Lower lobe of right lung (tissue), 2 donors: ENCODE measurements around the gene ACAD8. TPM values are rescaled to one million over a fixed set of nuclear protein-coding genes. Genes with fewer than 3 reads are reported as not detected.
A peak's percentile ranks its signal among the peaks of the same experiment; 100 is the strongest.
"Not testable (repeated sequence)": the region's sequence is repeated elsewhere in the genome, so short reads cannot be mapped to it uniquely, and the experiment has no call there.

Source experiments
- ATAC-seq, 2 donors: fragments of 200-7000 bp; cut with Tn5 transposase; one replicate each; pipeline ENCODE4 v1.9.1; 2020 to 2022; ENCODE audit warnings: mild to moderate bottlenecking in 2 of 2, moderate library complexity in 2 of 2
- DNase-seq: peaks from one replicate; pipeline ENCODE4 v3.0.0-alpha.2; 2020
- H3K27ac ChIP-seq: fragments of 200-600 bp; one replicate; pipeline ENCODE4 v1.8.0; 2022
- H3K27me3 ChIP-seq: fragments of 200-600 bp; one replicate; pipeline ENCODE4 v1.8.0; 2022; ENCODE audit warnings: low read depth
- H3K36me3 ChIP-seq: fragments of 200-600 bp; one replicate; pipeline ENCODE4 v1.8.0; 2022; ENCODE audit warnings: mild to moderate bottlenecking
- H3K4me1 ChIP-seq: fragments of 200-600 bp; one replicate; pipeline ENCODE4 v1.8.0; 2022
- H3K4me3 ChIP-seq: fragments of 200-600 bp; one replicate; pipeline ENCODE4 v1.8.0; 2022; ENCODE audit warnings: mild to moderate bottlenecking
- H3K9me3 ChIP-seq: fragments of 200-600 bp; one replicate; pipeline ENCODE4 v1.8.0; 2022
- intact Hi-C: fragments of 100-400 bp; cut with DNase I; formaldehyde crosslinking; loops from one replicate; pipeline ENCODE4 v1.11.0; 2022
- total RNA-seq: library from RNA; stranded (reverse); fragmentation: NEBNext Ultra II Directional; extraction: Animal tissue kit (Norgen Biotek cat#: 25700); gene quantifications from one replicate; pipeline ENCODE4 v1.2.1, GENCODE V29; 2021
- TF ChIP-seq, protein P1 (sequence below): fragments of 200-600 bp; IDR thresholded peaks from one replicate; pipeline ENCODE4 v1.8.0; 2022; ENCODE audit warnings: antibody characterized with exemption, mild to moderate bottlenecking
- donor health status: DM: no; HTN: yes; CAD: no; lungs with severe emphysema.

Gene ACAD8
- total RNA-seq, 1 donor from 2014 or later: 33.9 TPM

DNA sequence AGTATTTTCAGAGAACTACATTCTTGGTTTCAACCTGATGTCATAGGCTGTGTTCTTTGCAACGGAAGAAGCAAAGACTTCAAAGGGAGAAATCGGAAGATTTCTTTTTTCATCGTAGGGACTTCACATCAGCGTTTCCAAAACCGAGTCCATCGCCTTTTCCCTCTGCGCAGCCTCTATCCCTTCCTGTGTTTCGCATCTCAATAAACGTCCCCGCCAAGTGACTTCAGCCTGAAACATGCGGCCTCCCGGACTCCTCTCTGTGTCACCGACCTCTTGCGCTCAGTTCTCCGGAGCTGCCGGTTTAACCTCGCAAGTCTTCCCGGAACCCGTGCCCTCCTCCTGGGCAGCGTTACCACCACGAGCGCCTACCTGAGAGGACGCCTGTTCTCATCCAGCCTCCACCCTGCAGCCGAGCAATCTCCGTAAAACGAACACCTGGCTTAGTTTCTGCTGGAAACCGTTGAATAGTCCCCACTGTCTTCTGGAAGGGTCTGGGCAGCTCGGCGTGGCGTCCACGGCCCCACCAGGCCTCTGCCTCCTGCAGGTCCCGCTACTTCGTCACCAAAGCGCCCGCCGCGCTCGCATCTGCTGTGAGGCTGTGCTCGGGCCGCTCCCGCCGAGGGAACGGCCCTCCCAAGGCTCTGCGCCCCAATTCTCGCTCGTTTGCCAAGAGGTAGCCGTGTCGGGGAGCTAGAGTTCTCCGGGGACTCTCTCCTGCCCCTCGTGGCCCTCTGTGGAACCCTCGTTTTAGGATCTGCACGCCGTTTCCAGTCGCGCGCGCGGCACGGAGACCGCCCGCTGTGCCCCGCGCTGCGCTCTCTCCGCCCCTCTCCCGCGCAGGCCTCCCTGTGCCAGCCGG is 22.4 kb downstream of the ACAD8 start, which contains the start of gene GLB1L3:
Gene GLB1L3 (plus strand): TSS at position 846 of the 862 bp plus-strand sequence. CDS start 362 bp downstream, outside the sequence.
- Histone ChIP-seq H3K4me1 (peaks cover 22% of the 10 kb centered on the region), H3K27me3 (peaks cover 95% of the 10 kb centered on the region), H3K4me3 (peak within 1 kb of the TSS; percentile 47), H3K36me3 (no peaks in the 10 kb centered on the region), H3K27ac (no peak within 1 kb of the TSS), H3K9me3 (no peaks in the 10 kb centered on the region)
- intact Hi-C loops: no loop called here
- no peak for DNase-seq
- peak; percentile 83 for ATAC-seq
- TF ChIP-seq, protein P1, sequence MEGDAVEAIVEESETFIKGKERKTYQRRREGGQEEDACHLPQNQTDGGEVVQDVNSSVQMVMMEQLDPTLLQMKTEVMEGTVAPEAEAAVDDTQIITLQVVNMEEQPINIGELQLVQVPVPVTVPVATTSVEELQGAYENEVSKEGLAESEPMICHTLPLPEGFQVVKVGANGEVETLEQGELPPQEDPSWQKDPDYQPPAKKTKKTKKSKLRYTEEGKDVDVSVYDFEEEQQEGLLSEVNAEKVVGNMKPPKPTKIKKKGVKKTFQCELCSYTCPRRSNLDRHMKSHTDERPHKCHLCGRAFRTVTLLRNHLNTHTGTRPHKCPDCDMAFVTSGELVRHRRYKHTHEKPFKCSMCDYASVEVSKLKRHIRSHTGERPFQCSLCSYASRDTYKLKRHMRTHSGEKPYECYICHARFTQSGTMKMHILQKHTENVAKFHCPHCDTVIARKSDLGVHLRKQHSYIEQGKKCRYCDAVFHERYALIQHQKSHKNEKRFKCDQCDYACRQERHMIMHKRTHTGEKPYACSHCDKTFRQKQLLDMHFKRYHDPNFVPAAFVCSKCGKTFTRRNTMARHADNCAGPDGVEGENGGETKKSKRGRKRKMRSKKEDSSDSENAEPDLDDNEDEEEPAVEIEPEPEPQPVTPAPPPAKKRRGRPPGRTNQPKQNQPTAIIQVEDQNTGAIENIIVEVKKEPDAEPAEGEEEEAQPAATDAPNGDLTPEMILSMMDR: peak; percentile 37

DNA sequence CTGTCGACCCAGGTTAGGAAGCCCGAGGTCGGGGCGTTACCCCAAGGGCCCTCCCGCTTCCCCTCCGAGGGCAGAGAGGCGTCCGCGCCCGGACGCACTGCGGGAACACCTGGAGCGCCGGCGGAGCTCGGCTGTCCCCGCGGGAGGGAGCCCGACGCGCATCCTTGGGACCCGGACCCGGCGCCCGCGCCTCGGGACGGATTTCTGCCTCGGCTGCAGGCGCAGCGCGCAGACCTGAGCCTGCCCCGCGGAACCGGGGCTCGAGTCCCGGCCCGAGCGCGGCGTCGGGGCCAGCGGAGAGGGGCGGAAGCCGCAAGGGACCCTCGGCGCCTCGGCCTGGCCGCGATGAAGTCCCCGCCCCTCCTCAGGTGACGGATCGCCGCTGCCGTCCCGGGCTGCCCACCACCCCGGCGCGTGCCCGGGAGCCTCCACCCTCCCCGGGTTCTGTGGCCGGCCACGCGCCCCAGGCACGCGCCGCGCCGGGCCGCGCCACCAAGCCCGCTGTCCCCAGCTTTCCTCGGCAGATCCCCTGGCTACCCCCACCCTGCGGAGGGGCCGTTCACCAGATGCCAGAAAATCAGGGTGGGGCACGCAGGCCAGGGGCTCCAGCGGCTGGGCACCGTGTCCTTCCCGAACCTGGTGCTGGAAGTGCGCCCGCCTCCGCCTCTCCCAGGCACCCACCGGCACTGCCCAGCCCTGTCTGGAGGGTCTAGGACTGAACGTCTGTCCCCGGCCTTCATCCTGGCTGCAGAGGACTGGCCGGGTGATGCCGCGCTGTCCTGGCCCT is 23.2 kb downstream of the ACAD8 start:
- Histone ChIP-seq H3K36me3 (no peaks in the 10 kb centered on the region), H3K4me1 (peaks cover 22% of the 10 kb centered on the region), H3K9me3 (no peaks in the 10 kb centered on the region), H3K27me3 (peaks cover 91% of the 10 kb centered on the region), H3K27ac (no peak overlapping the region), H3K4me3 (peak overlapping the region; percentile 47)
- ATAC-seq (peak; percentile 15 to 60), DNase-seq (no peak)
- TF ChIP-seq, protein P1: no peak
- intact Hi-C loops: no loop called here

DNA sequence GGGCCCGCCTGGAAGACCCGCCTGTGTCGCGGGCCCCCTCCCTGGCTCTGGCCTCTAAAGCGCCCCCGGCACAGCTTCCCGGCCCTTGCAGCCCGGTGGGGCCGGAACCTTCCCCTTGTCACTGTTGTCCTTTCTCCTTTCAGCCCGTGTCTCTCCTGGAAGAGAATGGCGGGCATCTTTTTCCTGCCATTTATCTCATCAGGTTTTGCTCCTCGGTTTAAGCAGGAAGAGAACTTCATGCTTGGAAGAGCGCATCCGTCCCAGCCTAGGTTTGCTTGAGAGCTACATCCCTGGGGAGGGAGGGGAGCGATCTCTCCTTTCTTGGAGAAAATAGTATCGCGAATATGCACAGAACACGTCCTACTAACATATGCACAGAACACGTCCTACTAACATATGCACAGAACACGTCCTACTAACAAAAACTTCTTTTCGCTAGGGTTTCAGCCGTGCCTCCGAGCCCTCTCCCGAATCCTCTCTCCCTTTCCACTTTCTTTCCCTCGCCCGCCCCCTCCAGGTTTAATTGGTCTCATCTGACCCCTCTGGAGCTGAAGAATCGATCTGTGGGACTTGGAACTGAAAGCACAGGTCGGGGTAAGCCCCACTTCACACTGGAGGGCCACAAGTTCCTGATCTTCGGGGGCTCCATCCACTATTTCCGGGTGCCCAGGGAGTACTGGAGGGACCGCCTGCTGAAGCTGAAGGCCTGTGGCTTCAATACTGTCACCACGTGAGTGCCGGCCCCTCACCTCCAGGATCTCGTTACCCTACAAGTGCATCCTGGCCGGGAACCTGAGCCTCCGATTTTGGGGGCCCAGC is 24.0 kb downstream of the ACAD8 start:
- no peak overlapping the region for H3K27ac ChIP-seq
- peak overlapping the region; percentile 47 for H3K4me3 ChIP-seq
- H3K4me1 ChIP-seq: peaks cover 22% of the 10 kb centered on the region
- intact Hi-C loops: no loop called here
- no peaks in the 10 kb centered on the region for H3K36me3 ChIP-seq
- H3K9me3 ChIP-seq: no peaks in the 10 kb centered on the region
- TF ChIP-seq, protein P1: no peak
- peaks cover 83% of the 10 kb centered on the region for H3K27me3 ChIP-seq
- DNase-seq: no peak
- ATAC-seq: no peak

DNA sequence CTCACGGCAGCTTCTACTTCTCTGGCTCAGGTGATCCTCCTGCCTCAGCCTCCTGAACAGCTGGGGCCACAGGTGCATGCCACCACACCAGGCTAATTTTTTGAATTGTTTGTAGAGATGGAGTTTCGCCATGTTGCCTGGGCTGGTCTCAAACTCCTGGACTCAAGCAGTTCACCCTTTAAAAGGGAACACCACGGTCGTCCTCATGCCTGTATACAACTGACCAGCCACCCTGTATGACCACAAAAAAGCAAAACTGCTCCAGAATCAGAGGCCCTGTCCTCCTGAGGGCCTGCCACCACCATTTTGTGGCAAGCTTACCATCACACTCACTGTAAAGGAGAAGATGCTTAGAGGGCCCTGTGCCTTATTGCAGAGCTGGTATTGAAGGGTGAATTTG is 25.0 kb downstream of the ACAD8 start:
- Histone ChIP-seq H3K36me3 (no peaks in the 10 kb centered on the region), H3K27ac (no peak overlapping the region), H3K4me1 (peaks cover 22% of the 10 kb centered on the region), H3K9me3 (no peaks in the 10 kb centered on the region), H3K27me3 (peaks cover 73% of the 10 kb centered on the region), H3K4me3 (no peak overlapping the region)
- TF ChIP-seq, protein P1: no peak
- DNase-seq: no peak
- intact Hi-C loops: no loop called here
- ATAC-seq: no peak

DNA sequence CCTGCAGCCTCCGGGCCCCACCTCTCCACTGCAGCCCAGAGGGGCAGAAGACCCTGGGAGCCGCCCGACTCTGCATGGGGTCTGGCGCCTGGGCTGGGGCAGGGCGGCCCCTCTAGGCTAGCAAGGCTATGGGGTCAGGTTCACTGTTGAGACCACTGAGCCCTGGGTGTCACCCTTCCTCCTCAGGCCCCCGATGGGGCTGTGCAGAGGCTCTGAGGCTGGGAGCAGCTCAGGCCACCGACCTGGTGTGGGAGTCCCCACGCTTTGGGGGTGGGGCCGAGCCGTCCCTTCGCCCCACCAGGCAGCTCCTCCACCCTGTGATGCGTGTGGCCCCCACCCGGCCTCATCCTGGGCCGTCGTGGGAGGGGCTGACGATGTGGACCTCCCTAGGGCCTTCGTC is 28.3 kb downstream of the ACAD8 start:
- H3K4me1 ChIP-seq, DNase-seq, H3K4me3 ChIP-seq, intact Hi-C loops, H3K27ac ChIP-seq, H3K36me3 ChIP-seq, H3K9me3 ChIP-seq: not testable (repeated sequence)
- peaks cover 40% of the 10 kb centered on the region for H3K27me3 ChIP-seq
- ATAC-seq: peak in 1 of 2 donors; percentile 8
